ENCODE data around the gene SLC17A7. TPM values are rescaled to one million over a fixed set of nuclear protein-coding genes. Genes with fewer than 3 reads are reported as not detected.
"Not testable (repeated sequence)": the region's sequence is repeated elsewhere in the genome, so short reads cannot be mapped to it uniquely, and the experiment has no call there.

Gene SLC17A7
- 0.43 TPM for polyA plus RNA-seq (ENCODE audit: insufficient read length)
- long read RNA-seq, donor 1, partial matches to known transcripts, result 0 of 1 reads
- long read RNA-seq, donor 1, other reads (novel, unspliced or antisense), result 0 of 1 reads
- long read RNA-seq, donor 2, partial matches to known transcripts, result 2,249 of 2,470 reads
- long read RNA-seq, donor 2, other reads (novel, unspliced or antisense), result 221 of 2,470 reads
- long read RNA-seq, donor 3, partial matches to known transcripts, result 231 of 269 reads
- long read RNA-seq, donor 3, other reads (novel, unspliced or antisense), result 38 of 269 reads
- long read RNA-seq, donor 4, result 0 reads
- long read RNA-seq, donor 5, result 0 reads
- long read RNA-seq, donor 6, partial matches to known transcripts, result 827 of 2,222 reads
- long read RNA-seq, donor 6, other reads (novel, unspliced or antisense), result 1,395 of 2,222 reads
- long read RNA-seq, donor 7, result 0 reads
- long read RNA-seq, donor 8, result 0 reads

DNA sequence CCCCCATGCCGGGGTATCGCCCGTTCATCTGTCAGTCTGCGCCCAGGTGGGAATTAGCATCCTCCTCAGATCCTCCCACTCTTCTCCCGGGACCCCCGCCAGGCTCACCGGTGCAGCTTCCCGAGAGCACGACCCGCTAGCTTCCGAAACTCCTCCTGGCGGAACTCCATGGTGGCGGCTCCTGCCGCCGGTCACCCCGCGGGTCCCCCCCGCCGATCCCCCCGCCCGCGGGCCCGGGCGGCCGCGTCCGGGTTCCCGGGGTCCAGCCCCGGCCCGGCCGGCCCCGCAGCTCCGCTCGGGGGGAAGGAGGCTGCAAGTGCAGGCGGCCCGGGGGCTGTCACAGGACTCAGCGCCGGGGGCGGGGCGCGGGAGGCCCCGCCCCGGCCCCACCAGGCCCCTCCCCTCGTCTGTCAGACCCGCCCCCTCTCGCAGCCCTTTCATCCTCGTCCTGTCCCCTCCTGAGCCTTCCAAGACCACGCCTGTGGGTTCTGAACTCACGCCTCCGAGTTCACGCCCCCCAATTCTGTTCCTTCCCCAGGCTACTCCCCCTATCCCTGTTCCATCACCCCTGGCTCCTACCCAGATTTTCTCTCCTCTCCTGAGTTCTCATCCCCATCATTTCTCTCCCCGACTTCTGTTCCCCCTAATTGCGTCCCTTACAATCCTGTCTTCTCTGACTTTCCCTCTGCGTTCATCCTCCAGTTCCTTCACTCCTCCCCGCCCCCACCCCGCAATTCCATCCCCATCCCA lies at the start of gene SLC17A7:
Gene SLC17A7, minus strand, starts transcription at position 318 of the 750 bp plus-strand sequence. Its CDS starts 148 bp downstream, at position 170.
- no peak for DNase-seq

DNA sequence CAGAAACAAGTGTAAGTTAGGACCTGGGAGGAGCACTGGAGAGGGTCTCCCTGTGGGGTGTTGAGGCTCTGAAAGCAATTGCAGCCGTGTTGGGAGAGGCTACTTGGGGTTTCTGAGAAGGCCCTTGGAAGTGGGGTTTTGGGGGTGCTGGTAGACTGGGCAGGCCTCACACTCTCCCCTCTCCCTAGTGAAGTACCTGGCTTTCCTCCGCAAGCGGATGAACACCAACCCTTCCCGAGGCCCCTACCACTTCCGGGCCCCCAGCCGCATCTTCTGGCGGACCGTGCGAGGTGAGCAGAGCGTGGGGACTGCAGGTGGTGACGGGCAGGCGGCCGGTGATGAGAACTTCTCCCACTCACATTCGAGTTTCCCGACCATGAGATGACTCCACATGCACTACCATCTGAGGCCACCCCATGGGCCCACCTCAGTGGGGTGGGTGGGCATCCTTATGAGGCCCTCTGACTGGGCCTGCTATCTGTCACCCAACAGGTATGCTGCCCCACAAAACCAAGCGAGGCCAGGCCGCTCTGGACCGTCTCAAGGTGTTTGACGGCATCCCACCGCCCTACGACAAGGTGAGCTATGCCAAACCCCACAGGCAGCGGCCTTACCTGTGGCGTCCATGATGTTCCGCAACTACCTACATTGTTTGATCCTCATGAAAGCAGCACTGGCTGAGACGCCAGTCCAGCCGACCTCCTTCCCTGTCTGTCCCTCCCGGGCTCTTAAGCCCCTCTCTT lies 49.1 kb upstream of the SLC17A7 start:
- no peak for DNase-seq

DNA sequence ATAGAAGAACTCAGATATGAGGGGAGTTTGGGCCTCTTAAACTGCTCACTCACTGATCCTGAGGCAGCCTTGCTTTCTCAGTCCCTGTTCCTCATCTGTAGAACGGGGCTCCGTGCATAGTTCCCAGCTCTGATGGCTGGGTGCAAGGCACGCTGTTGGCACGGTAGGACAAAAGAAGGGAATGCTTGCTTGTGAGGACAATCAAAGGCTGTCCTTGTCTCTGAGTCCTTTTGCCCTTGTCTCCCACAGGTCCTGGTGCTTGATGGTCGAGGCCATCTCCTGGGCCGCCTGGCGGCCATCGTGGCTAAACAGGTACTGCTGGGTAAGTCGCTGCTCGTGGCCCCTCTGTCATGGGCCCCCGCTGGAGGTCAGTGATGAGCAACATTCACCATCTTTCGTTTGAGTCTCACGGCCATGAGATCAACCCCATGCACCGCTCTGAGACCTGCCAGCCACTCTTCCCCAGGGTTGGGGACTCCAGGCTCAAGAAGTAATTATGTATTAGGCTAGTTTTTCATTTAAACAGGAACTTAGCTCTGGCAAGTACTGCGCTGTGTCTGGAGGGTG lies 48.4 kb upstream of the SLC17A7 start:
- no peak for DNase-seq

DNA sequence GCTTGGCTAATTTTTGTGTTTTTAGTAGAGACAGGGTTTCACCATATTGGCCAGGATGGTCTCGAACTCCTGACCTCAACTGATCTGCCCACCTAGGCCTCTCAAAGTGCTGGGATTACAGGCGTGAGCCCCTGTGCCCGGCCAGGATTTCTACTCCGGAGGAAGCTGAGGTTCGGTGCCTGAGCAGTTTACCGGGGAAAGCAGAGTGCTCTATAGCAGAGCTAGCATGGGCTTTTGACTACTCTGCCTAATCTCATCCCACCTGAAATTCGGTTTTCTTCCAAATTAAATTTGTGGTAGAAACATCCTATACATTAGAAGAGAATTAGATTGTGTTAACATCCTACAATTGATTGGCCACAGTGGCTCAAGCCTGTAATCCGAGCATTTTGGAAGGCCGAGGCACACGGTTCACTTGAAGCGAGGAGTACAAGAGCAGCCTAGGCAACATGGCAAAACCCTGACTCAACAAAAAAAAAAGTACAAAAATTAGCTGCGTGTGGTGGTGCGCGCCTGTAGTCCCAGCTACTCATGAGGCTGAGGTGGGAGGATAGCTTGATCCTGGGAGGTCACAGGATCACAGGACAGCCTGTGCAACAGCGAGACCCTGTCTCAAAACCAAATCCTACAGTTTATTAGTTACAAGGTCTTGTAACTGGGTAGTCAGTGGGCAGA lies 47.7 kb upstream of the SLC17A7 start:
- no peak for DNase-seq

DNA sequence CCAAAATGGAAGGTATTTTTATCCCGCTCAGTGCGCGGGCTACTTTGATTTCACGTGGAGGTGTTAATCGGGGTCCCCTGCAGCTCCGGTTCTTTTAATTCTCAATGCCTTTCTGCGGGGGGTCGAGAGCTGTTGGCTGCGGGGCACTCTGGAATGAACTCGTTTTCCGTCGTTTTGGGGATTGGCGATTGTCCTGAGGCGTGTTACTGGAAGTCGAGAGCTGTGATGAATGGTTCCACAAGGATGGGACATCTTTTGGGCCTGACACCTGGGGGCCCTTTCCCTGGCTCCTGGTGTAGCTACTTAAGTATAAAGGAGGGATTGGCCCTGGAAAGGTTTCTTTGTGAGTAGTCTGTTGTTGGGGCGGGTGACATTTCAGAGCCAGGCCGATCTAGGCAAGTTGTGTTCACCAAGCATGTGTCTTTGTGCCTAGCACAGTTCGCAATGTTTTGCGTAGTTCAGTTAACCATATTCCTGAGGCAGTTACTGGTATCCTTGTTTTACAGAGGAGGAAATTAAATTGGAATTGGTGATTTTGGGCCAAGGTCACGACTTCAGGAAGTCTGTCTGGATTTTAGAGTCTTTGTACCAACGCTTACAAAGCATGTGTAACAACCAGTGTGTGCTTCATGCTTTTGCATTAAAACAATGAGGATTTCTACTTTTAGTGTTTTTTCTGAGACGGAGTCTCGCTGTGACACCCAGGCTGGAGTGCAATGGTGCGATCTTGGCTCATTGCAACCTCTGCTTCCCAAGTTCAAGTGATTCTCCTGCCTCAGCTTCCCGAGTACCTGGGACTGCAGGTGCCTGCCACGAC lies 46.9 kb upstream of the SLC17A7 start:
- DNase-seq, result no peak

DNA sequence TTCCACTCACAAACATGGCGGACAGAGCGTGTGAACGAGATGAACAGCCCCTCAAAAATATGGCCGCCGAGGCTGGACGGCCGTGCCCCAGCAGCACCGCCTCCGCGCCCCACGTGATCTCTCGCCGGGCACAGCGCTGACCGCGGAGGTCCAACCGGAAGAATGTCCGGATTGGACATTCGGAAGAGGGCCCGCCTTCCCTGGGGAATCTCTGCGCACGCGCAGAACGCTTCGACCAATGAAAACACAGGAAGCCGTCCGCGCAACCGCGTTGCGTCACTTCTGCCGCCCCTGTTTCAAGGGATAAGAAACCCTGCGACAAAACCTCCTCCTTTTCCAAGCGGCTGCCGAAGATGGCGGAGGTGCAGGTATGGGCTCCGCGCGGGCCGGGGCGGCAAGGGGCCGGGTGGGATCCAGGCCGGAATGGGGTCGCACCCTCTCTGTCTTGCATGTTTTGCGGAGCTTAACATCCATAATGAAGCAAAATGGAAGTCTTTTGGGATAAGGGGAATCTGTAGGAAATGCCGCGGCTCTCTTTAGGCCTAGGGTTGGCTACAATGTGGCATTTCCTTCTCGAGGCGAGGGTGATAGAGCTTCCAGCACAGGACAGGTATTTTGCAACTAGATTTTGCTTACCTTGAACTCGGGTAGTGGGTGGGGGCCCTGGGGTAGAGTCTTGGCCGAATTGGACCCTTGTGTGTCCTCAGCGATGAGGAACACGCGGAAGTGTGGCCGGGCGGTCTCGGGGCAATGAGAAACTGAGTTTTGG lies 46.1 kb upstream of the SLC17A7 start, which contains the start of gene RPL13A:
Gene RPL13A, plus strand, starts transcription at position 332 of the 769 bp plus-strand sequence. Its CDS starts 22 bp downstream, at position 354.
- DNase-seq, result peak; percentile 100

DNA sequence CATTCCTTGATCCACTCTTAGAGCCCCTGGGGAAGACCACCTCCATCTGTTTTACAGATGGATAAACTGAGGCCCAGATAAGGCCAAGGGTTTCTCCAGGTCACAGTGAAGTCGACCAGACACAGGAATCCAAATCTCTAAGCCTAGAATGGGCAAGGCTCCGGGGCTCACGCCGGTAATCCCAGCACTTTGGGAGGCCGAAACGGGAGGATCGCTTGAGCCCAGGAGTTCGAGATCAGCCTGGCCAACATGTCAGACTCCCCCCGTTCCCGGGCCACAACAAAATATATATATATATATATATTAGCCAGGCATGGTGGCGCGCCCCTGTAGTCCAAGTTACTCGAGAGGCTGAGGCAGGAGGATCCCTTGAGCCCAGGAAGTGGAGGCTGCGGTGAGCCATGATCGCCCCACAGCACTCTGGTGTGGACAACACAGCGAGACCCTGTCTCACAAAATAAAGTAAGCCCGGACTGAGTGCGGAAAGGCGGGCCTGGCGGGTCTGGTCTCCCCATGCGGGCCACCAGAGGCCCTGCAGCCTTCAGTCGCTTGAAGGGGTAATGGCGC lies 45.5 kb upstream of the SLC17A7 start:
- DNase-seq, result no peak

DNA sequence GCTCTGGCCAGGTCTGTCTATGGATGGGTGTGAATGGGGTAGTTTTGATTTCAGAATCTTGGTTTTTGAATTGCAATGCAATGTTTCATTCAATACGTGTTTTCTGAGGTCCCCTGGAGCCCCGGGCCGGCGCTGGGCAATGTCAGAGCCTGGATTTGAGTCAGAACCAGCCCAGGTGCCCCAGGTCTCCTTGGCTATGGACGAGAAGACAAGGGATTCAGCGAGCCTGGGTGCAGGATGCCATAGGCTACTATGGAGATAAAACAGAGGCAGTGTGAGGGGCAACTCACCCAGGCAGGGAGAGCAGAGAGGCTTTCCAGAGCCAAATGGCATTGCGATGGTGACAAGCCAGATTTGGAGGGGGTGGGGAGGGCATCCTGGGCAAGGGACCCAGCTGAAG lies 44.9 kb upstream of the SLC17A7 start:
- DNase-seq, result no peak

DNA sequence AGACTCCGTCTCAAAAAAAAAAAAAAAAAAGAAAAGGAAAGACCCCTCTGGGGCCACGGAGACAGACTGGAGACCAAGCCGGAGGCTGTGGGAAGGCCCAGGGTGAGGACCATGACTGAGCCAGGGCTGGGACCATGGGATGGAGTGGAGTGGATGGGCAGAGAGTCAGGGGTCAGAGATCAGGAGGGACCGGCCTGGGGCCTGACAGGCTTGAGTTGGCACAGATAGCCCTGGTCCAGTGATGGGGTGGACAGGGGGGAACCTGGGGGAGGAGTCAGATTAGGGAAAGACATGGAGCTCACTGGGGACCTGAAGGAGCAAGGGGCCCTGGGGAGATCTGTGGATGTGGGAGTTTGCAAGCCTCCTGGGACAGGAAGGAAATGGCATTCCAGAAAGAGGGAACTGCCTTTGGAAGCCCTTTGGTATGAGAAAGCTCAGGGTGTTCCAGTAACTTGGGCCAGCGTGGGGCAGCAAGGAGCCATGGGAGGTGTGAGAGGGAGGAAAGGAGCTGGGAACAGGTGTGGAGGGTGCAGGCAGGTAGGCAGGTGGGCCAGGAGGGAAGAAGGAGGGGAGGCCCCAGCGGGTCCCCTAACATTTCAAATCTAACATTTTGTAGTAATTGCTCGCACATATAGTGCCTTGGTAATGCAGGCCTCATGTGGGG lies 39.8 kb upstream of the SLC17A7 start:
- DNase-seq, result no peak

DNA sequence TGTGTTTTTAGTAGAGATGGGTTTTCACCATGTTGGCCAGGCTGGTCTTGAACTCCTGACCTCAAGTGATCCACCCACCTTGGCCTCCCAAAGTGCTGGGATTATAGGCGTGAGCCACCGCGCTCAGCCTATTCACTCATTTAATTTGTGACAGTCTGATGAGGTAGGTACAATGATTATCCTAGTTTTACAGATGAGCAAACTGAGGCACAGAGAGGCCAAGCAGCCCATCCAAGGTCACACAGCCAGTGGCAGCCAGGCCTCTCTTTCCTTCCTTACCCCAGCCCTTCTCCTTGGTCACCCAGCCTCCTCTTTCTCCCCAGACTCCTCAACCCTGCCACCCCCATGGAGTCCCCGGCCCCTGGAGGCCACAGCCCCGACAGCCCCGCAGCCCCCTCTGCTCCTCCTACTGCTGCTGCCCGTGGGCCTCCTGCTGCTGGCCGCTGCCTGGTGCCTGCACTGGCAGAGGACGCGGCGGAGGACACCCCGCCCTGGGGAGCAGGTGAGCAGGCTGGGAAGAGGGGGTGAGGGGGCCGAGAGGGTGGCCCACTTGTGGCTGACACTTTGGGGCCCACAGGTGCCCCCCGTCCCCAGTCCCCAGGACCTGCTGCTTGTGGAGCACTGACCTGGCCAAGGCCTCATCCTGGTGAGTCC lies 38.8 kb upstream of the SLC17A7 start:
- no peak for DNase-seq

DNA sequence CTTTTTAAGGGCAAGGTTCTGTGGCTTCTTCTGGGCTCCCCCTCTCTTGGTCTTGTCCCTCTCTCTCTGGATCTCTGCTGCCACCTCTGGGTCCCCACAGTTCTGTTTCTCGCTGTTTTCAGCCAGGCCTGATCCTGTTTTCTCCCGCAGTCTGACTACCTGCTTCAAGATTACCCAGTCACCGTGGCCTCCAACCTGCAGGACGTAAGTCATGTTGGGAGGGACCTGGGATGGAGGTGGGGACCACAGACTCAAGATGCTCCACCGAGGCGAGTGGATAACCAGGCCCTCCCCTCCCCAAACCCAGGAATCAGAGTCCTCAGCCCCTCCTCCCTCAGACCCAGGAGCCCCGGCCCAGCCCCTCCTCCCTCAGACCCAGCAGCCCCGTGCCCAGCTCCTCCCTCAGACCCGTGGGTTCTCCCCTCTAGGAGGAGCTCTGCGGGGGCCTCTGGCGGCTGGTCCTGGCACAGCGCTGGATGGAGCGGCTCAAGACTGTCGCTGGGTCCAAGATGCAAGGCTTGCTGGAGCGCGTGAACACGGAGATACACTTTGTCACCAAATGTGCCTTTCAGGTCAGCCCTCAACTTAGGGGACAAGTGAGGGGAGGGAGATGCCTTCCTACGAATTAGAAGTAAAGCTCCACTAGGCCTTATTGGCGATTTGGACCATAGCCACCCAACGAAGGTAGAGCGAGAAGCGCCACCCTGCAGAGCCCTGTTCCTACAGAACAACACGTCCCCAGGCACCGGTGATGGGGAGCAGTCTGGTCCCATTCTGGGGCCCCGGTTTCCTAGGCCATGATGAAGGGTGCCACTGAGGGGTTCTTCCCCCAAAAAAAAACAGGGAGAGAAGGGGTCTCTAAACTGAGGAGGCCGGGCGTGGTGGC lies 34.9 kb upstream of the SLC17A7 start:
- no peak for DNase-seq

DNA sequence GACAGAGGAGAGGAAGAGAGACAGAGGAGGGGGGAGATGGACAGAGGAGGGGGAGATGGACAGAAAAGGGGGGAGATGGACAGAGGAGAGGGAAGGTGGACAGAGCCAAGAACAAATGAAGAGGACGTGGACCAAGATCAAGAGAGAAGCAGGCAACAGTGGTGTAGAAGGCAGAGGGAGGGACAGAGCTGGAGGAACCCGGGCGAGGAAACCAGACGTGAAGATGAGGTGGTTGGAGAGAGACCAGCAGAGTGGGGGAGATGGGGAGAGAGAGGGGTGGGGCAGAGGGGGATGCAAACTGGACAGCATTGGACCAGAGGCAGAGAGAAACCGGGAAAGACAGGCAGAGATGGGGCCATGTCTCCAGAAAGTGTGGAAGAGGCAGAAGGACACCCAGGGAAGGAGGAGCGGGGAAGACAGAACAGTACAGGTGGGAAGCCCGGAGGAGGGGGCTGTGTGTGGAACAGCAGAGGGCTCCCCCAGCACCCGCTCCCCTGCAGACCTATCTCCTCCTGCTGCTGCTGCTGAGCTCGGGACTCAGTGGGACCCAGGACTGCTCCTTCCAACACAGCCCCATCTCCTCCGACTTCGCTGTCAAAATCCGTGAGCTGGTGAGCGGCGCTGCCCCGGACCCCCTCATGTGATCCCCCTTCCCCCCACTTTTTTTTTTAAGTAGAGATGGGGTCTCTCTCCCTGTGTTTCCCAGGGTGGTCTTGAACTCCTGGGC lies 34.0 kb upstream of the SLC17A7 start:
- DNase-seq, result no peak

DNA sequence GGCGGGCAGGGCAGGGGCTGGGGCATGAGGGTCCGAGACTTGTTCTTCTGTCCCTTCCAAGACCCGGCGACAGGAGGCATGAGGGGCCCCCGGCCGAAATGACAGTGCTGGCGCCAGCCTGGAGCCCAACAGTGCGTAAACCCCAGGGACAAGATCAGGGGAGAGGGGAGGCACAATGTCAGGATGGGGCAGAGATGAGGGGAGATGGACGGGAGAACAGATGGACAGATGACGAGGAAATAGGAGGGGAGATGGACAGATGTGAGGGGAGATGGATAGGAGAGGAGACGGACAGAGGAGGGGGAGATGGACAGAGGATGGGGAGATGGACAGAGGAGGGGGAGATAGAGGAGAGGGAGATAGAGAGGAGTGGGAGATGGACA lies 33.2 kb upstream of the SLC17A7 start:
- DNase-seq, result no peak

DNA sequence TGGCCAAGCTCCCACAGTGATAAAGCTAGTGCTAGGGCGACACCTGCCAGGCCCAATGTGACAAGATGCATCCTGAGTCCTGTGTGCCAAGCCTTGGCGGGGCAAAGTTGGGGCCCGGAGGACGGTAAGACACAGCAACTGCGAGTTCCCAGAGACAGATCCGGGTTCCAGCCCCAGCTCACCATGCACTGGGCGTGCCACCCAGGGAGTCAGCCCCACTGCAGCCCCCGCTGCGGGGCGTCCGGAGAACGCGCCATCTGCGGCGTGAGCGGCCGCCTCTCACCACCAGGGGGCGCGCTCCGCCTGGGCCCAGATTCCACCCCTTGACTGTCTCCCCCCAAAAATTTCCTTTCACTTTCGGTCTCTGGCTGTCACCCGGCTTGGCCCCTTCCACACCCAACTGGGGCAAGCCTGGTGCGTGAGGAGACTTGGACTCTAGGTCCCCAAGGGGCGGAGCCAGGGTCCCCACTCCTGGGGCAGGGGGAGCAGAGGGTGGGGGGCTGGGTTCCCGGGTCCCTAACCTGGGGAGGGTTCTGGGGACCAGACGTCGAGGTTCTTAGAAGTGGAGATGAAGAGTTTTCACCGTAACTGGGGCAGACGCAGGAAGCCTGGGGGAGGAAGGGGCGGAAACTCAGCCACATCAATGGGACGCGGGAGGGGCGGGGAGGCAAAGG lies 32.7 kb upstream of the SLC17A7 start, which contains the start of gene FLT3LG:
Gene FLT3LG, plus strand, starts transcription at position 348 of the 674 bp plus-strand sequence. CDS start 425 bp downstream, outside the sequence.
- DNase-seq, result no peak

DNA sequence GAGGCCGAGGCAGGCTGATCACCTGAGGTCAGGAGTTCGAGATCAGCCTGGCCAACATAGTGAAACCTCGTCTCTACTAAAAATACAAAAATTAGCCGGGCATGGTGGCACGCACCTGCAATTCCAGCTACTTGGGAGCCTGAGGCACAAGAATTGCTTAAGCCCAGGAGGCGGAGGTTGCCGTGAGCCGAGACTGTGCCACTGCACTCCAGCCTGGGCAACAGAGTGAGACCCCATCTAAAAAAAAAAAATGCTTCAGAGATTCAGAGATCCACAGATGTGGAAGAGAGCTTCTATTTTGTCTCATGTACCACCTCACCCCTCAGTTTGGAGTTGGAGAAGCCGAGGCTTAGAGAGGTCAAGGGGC lies 32.2 kb upstream of the SLC17A7 start:
- not testable (repeated sequence) for DNase-seq

DNA sequence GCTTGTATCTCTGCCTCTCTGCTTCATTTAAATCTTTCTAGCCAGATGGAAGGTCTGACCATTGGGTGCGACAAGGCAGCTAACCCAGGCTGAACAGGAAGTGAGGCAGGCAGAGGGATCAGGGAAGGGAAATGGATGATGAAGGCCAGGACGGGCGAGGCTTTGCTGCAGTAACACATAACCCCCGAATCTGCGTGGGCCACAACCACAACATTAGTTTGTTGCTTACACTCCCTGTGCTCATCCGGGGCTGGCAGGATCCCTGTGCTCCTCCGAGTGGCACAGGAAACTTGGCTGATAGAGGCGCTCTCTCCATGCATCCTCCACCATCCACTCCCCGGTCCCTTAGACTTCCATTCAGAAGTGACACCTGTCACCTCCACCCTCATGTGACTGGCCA lies 31.6 kb upstream of the SLC17A7 start:
- no peak for DNase-seq
